Measurements from ENCODE around the gene SLF2. TPM values are rescaled to one million over a fixed set of nuclear protein-coding genes. Genes with fewer than 3 reads are reported as not detected.

SLF2 gene
- total and polyA plus RNA-seq, 2 of the 8 experiments (the other 6 are each of a cell fraction or from before 2014, with no cell fraction given), result 5.5 to 20.9 TPM

DNA sequence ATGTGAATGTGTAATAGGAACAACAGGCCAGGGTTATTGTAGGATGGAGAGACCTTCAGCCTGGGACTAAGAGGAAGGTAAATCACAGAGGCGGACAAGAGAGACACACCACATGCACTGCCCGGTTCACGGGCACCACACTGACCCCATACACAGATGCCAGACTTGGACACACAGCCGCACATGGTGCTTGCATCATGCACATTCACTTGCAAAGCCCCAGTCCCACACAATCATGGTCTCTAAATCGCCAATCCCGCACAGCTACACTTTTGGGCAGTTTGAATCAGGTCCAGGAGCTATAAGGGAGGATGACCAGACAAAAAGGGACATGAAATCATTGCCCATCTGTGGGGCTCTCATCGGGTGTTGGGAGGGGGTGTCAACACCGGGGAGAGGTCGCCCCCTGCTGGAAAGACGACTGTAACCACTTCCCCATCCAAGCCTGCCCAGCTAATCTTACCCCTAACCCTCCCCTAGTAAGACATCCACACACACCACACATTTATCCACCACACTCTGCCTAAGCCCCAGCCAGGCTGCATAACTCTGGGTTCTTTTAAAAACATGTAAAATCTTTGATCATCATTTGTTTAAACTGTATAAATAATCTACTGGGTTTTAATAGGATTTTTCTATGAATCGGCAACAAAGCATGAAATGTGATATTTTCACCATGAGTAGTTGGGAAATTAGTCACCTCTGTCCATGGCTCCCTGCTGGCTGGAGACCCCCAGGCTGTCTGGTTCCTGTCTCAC, 40.5 kb upstream of the SLF2 start:
- DNase-seq (ENCODE audit: low read depth in 1 of 2, low spot score in 2 of 2) (peak; percentile 27 to 92), FAIRE-seq (peak; percentile 86)
- H3K18ac ChIP-seq (ENCODE audit: extremely low read depth, low read length), result no peak overlapping the region
- no peaks in the 10 kb centered on the region for H3K79me2 ChIP-seq (ENCODE audit: control insufficient read depth in 1 of 2, insufficient read depth in 2 of 2, low read length in 2 of 2)
- no peaks in the 10 kb centered on the region for H3K9me3 ChIP-seq (ENCODE audit: insufficient read depth in 2 of 2, low read depth in 1 of 2, low read length in 1 of 2)
- H2BK5ac ChIP-seq (ENCODE audit: low read depth, low read length), result no peak overlapping the region
- H3K23ac ChIP-seq (ENCODE audit: insufficient read length), result no peak overlapping the region
- H3K27me3 ChIP-seq (replicated peaks in 1 of 4; ENCODE audit: control insufficient read depth in 3 of 4, extremely low read depth in 1 of 4, insufficient read depth in 3 of 4, low read length in 3 of 4), result peaks cover 0 to 29% (median 17%) of the 10 kb centered on the region in 4 experiments; a peak in 6 of 7 replicates
- H2BK12ac ChIP-seq (ENCODE audit: low read depth, low read length), result no peak overlapping the region
- peaks cover 0 to 12% (median 7%) of the 10 kb centered on the region in 4 experiments; a peak in 5 of 7 replicates for H3K4me1 ChIP-seq (replicated peaks in 1 of 4; ENCODE audit: control insufficient read depth in 3 of 4, insufficient read depth in 4 of 4, low read length in 3 of 4)
- no peak overlapping the region for H3K4me2 ChIP-seq (ENCODE audit: insufficient read depth in 1 of 2, low read depth in 2 of 2, low read length in 2 of 2)
- CTCF ChIA-PET (ENCODE audit: partially characterized antibody), result interaction anchor here (0.6 to 10.6 kb wide), 45 partner anchors 11 to 1625 kb away, joined by 3 to 110 read pairs (median 6); partner anchors contain the start of genes HIF1AN and PAX2
- no peak overlapping the region for H4K5ac ChIP-seq (ENCODE audit: insufficient read length, low read depth, low read length)
- H3K36me3 ChIP-seq (ENCODE audit: control insufficient read depth in 2 of 4, insufficient read depth in 4 of 4, low read length in 3 of 4), result no peaks in the 10 kb centered on the region
- H4K91ac ChIP-seq (replicated peaks; ENCODE audit: insufficient read length, low read length), result no peak overlapping the region
- H2BK20ac ChIP-seq (ENCODE audit: low read length), result no peak overlapping the region
- H2AK5ac ChIP-seq (ENCODE audit: low read depth, low read length), result no peak overlapping the region
- no peak overlapping the region for H3K9ac ChIP-seq (replicated peaks in 1 of 4; ENCODE audit: extremely low read depth in 1 of 4, low read depth in 3 of 4, low read length in 3 of 4)
- H4K8ac ChIP-seq (ENCODE audit: extremely low read depth, insufficient read depth, low read length), result no peak overlapping the region
- 54% methylated on average over 11 of the region's 11 CpGs; no CpG with 5 or more reads in 1 of the 2 experiments for whole genome bisulfite sequencing, 2 experiments (ENCODE audit: extremely low coverage in 1 of 2, insufficient coverage in 1 of 2, insufficient read length in 1 of 2, insufficient replicate concordance in 2 of 2, low coverage in 1 of 2, low lambda C conversion rate in 2 of 2, missing lambda C conversion rate in 1 of 2)
- H4K20me1 ChIP-seq (replicated peaks in 1 of 2; ENCODE audit: control insufficient read depth in 1 of 2, insufficient read depth in 2 of 2, low read length in 2 of 2), result peaks cover 0 to 2% of the 10 kb centered on the region in 2 experiments
- no peak overlapping the region for H3K56ac ChIP-seq (replicated peaks; ENCODE audit: insufficient read length, low read depth, low read length)
- H3K4ac ChIP-seq (replicated peaks; ENCODE audit: insufficient read length, low read depth, low read length), result no peak overlapping the region
- no peaks in the 10 kb centered on the region for H3K79me1 ChIP-seq (ENCODE audit: low read depth, low read length)
- H2BK15ac ChIP-seq (ENCODE audit: low read length), result no peak overlapping the region
- POLR2A ChIA-PET (ENCODE audit: partially characterized antibody), result interaction anchor here (2.0 to 6.6 kb wide), 2 partner anchors 119 to 310 kb away, joined by 4 to 29 read pairs; no protein-coding TSS in a partner anchor
- no peak overlapping the region for H2AFZ ChIP-seq (ENCODE audit: low read length)
- no peak overlapping the region for H3K27ac ChIP-seq (ENCODE audit: low read depth, low read length)
- H3K23me2 ChIP-seq (ENCODE audit: low read depth, low read length), result no peaks in the 10 kb centered on the region; the same call in 1 of the 2 replicates
- no peak overlapping the region for H2BK120ac ChIP-seq (replicated peaks; ENCODE audit: low read depth, low read length)
- H3K14ac ChIP-seq (ENCODE audit: insufficient read length), result no peak overlapping the region
- no peak overlapping the region for H3K4me3 ChIP-seq (ENCODE audit: extremely low read depth in 1 of 4, insufficient read depth in 2 of 4, low read depth in 3 of 4, low read length in 4 of 4)
- TF ChIP-seq SP1 (IDR thresholded peaks at IDR 0.05; ENCODE audit: low read depth, low read length) (no peak), RAD21 (IDR thresholded peaks at IDR 0.05 in 1 of 2, conservative IDR thresholded peaks at IDR 0.05 in 1 of 2; ENCODE audit: low read depth in 2 of 2, low read length in 2 of 2) (peak; percentile 84 to 85)
- TF ChIP-seq, protein P1, sequence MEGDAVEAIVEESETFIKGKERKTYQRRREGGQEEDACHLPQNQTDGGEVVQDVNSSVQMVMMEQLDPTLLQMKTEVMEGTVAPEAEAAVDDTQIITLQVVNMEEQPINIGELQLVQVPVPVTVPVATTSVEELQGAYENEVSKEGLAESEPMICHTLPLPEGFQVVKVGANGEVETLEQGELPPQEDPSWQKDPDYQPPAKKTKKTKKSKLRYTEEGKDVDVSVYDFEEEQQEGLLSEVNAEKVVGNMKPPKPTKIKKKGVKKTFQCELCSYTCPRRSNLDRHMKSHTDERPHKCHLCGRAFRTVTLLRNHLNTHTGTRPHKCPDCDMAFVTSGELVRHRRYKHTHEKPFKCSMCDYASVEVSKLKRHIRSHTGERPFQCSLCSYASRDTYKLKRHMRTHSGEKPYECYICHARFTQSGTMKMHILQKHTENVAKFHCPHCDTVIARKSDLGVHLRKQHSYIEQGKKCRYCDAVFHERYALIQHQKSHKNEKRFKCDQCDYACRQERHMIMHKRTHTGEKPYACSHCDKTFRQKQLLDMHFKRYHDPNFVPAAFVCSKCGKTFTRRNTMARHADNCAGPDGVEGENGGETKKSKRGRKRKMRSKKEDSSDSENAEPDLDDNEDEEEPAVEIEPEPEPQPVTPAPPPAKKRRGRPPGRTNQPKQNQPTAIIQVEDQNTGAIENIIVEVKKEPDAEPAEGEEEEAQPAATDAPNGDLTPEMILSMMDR (IDR thresholded peaks at IDR 0.05; ENCODE audit: control extremely low read depth in 1 of 3, insufficient read depth in 1 of 3, low read depth in 1 of 3, low read length in 3 of 3), result peak; percentile 69 to 86 (median 84)
